Esophagus (tissue), 2 donors: ENCODE results near the gene SYNE1. TPM values are rescaled to one million over a fixed set of nuclear protein-coding genes. Genes with fewer than 3 reads are reported as not detected.

ENCODE experiments used
- H3K27ac ChIP-seq, 2 donors: one replicate each; pipeline ENCODE4 v1.5.1; 2013; ENCODE audit warnings: low read depth in 2 of 2, mild to moderate bottlenecking in 2 of 2, inconsistent platforms in 1 of 2, low read length in 1 of 2, moderate library complexity in 1 of 2
- H3K27me3 ChIP-seq, 2 donors: one replicate each; pipeline ENCODE4 v1.6.1; 2013; ENCODE audit warnings: low read length in 2 of 2, control low read depth in 1 of 2, mild to moderate bottlenecking in 1 of 2; ENCODE audit not compliant: insufficient read depth in 2 of 2, control insufficient read depth in 1 of 2
- H3K36me3 ChIP-seq, 2 donors: one replicate each; pipeline ENCODE4 v1.6.1; 2013; ENCODE audit warnings: low read length in 1 of 2; ENCODE audit not compliant: control insufficient read depth in 2 of 2, insufficient read depth in 2 of 2
- H3K4me1 ChIP-seq, 2 donors: one replicate each; pipeline ENCODE4 v1.6.1; 2013; ENCODE audit warnings: low read length in 1 of 2; ENCODE audit not compliant: control insufficient read depth in 2 of 2, insufficient read depth in 2 of 2
- H3K4me3 ChIP-seq, 2 donors: one replicate each; pipeline ENCODE4 v1.5.1; 2013; ENCODE audit warnings: low read length in 2 of 2, mild to moderate bottlenecking in 2 of 2, low read depth in 1 of 2, moderate library complexity in 1 of 2
- H3K9me3 ChIP-seq, 2 donors: one replicate each; pipeline ENCODE4 v1.6.1; 2013; ENCODE audit warnings: mild to moderate bottlenecking in 2 of 2, low read depth in 1 of 2, low read length in 1 of 2, moderate library complexity in 1 of 2; ENCODE audit not compliant: control insufficient read depth in 2 of 2, insufficient read depth in 1 of 2
- WGBS, 2 donors: extraction: QIAGEN DNeasy Blood & Tissue Kit; methylation state at CpG; one replicate each; pipeline ENCODE4 v1.1.7; 2013; 5-methylcytosine and 5-hydroxymethylcytosine counted together
- polyA plus RNA-seq, 2 donors: library from polyadenylated mRNA; stranded (reverse); fragments of 200-250 nt; gene quantifications; one replicate each; pipeline ENCODE4 v1.2.3, GENCODE V29; 2013
- donor health status: healthy with polysubstance abuse.
- donor health status: Bipolar disorder and iron deficiency.

Gene SYNE1
- polyA plus RNA-seq, 2 donors, result 5.4 to 7.1 TPM

- H3K27ac ChIP-seq, result no peak overlapping the region
- H3K36me3 ChIP-seq, result no peaks in the 10 kb centered on the region
- H3K4me3 ChIP-seq, result no peak overlapping the region
- 58% methylated on average over 8 of the region's 8 CpGs for WGBS, 2 donors
- H3K27me3 ChIP-seq, result no peaks in the 10 kb centered on the region
- H3K4me1 ChIP-seq, result no peaks in the 10 kb centered on the region
- no peaks in the 10 kb centered on the region for H3K9me3 ChIP-seq
These were observed 178.2 kb downstream of the SYNE1 start for GRCh38 chr6:152458648-152459644.

- no peaks in the 10 kb centered on the region for H3K4me1 ChIP-seq
- 63 to 69% methylated on average over 4 of the region's 4 CpGs for WGBS, 2 donors
These were observed 179.1 kb downstream of the SYNE1 start for GRCh38 chr6:152457949-152458624.

GRCh38 chr6:152454003-152454402 is 183.2 kb downstream of the SYNE1 start:
- Histone ChIP-seq H3K9me3 (no peaks in the 10 kb centered on the region), H3K4me3 (no peak overlapping the region), H3K36me3 (no peaks in the 10 kb centered on the region), H3K4me1 (no peaks in the 10 kb centered on the region), H3K27me3 (no peaks in the 10 kb centered on the region), H3K27ac (no peak overlapping the region)
- 90 to 93% methylated on average over 3 of the region's 3 CpGs for WGBS, 2 donors

More at GRCh38 chr6:152457949-152458624, 179.1 kb downstream of the SYNE1 start:
- Histone ChIP-seq H3K27ac (no peak overlapping the region), H3K27me3 (no peaks in the 10 kb centered on the region), H3K36me3 (no peaks in the 10 kb centered on the region), H3K4me3 (no peak overlapping the region), H3K9me3 (no peaks in the 10 kb centered on the region)

GRCh38 chr6:152453421-152453820 is 183.7 kb downstream of the SYNE1 start:
- Histone ChIP-seq H3K27me3 (no peaks in the 10 kb centered on the region), H3K4me3 (no peak overlapping the region), H3K4me1 (no peaks in the 10 kb centered on the region), H3K27ac (no peak overlapping the region), H3K9me3 (no peaks in the 10 kb centered on the region), H3K36me3 (no peaks in the 10 kb centered on the region)
- WGBS, 2 donors, result 72 to 82% methylated on average over 7 of the region's 7 CpGs

DNA sequence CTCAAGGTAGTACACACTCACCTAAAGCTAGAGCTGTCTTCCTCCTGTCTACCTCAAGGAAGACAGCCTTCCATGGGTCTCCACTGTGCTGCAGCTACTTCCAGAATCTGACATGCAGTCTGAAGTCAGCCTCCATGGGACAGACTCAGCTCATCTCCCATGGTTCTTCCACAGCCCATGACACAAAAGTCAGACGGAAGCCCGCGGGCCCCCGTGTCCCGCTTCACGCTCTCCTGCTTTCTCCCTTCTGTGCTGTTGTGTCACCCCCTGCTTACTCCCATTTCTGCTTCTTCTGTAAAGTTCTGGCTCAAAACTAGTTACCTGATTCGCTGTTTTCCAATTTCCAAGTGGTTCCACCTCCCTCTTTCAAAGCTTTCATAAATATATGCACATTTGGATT is 184.5 kb downstream of the SYNE1 start:
- no peaks in the 10 kb centered on the region for H3K9me3 ChIP-seq
- H3K4me3 ChIP-seq, result no peak overlapping the region
- WGBS, 2 donors, result 93 to 95% methylated on average over 7 of the region's 7 CpGs
- H3K27me3 ChIP-seq, result no peaks in the 10 kb centered on the region
- H3K27ac ChIP-seq, result no peak overlapping the region
- no peaks in the 10 kb centered on the region for H3K36me3 ChIP-seq
- H3K4me1 ChIP-seq, result no peaks in the 10 kb centered on the region

DNA sequence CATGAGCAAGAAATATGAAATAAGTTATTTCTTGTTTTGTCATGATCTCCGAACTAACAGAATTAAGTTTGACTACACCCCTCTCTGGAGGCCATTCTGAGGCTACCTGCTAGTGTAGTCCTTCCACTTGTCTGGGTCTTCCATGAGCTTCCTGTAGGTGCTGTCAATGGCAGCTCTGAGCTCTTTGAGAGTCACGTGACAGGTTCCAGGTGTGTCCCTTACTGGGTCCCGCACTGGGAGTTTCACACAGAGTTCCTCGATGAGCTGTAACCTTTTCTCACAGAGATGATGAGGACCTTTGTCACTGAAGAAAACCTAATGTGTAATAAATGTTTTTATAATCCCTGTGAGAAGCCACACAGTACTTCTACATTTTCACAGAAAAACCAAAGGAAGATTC is 186.6 kb downstream of the SYNE1 start:
- no peak overlapping the region for H3K27ac ChIP-seq
- H3K36me3 ChIP-seq, result no peaks in the 10 kb centered on the region
- no peaks in the 10 kb centered on the region for H3K4me1 ChIP-seq
- H3K4me3 ChIP-seq, result no peak overlapping the region
- H3K27me3 ChIP-seq, result no peaks in the 10 kb centered on the region
- H3K9me3 ChIP-seq, result no peaks in the 10 kb centered on the region
- WGBS, 2 donors, result 91 to 92% methylated on average over 4 of the region's 4 CpGs

DNA sequence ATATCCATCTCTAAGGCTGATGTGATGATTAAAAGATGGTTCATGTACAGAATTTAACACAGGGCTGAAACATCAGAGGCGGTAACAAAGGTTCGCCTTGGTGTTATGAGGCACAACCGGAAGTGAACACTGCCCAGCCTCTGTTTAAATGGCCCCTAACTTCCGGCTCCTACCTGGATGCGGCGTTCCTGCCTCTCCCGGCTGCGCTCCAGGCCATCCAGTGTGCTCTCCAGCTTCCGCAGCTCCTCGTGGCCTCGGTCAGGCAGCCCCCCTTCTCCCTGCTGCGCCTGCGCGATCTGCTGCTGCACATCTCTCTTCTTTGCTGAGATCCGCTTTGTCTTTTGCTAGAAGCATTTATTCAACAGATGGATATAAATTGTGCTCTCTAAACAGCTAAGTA is 195.3 kb downstream of the SYNE1 start:
- Histone ChIP-seq H3K36me3 (no peaks in the 10 kb centered on the region), H3K4me3 (no peak overlapping the region), H3K27ac (no peak overlapping the region), H3K27me3 (no peaks in the 10 kb centered on the region), H3K4me1 (no peaks in the 10 kb centered on the region), H3K9me3 (no peaks in the 10 kb centered on the region)
- 88 to 91% methylated on average over 15 of the region's 15 CpGs for WGBS, 2 donors

DNA sequence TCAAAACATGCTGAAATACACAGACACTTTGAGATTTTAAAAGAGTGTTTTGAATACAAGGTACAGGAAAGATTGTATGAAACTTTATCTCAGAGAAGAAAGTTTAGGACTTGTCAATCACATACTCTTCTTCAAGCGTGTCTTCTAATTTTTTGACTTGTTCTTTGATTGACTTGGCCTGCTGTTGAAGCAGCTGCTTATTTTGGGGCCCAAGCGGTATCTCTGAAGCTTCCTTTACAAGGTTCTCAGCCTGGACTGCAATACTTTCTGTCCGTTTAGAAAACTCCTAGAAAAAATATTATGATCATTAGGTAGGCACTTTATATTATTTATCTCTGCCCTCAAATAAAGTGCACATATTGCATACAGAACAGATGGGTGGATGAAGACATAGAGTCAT is 201.3 kb downstream of the SYNE1 start:
- H3K4me1 ChIP-seq, result no peaks in the 10 kb centered on the region
- no peak overlapping the region for H3K4me3 ChIP-seq
- no peaks in the 10 kb centered on the region for H3K36me3 ChIP-seq
- no peak overlapping the region for H3K27ac ChIP-seq
- H3K9me3 ChIP-seq, result no peaks in the 10 kb centered on the region
- H3K27me3 ChIP-seq, result no peaks in the 10 kb centered on the region
- 83 to 87% methylated on average over 3 of the region's 3 CpGs for WGBS, 2 donors

- Histone ChIP-seq H3K4me1 (no peaks in the 10 kb centered on the region), H3K27ac (no peak overlapping the region), H3K9me3 (no peaks in the 10 kb centered on the region), H3K27me3 (no peaks in the 10 kb centered on the region), H3K36me3 (no peaks in the 10 kb centered on the region), H3K4me3 (no peak overlapping the region)
- WGBS, 2 donors, result 74 to 79% methylated on average over 2 of the region's 2 CpGs
These were observed 204.4 kb downstream of the SYNE1 start for GRCh38 chr6:152432758-152433157.
